Measurements from ENCODE around the gene TMEM238. TPM values are rescaled to one million over a fixed set of nuclear protein-coding genes. Genes with fewer than 3 reads are reported as not detected.

The TMEM238 gene
- total and polyA plus RNA-seq, 9 of the 15 experiments (the other 6 are each of a cell fraction or from before 2014, with no cell fraction given): 0.18 to 5.1 (median 1.3) TPM; not detected in 4

DNA sequence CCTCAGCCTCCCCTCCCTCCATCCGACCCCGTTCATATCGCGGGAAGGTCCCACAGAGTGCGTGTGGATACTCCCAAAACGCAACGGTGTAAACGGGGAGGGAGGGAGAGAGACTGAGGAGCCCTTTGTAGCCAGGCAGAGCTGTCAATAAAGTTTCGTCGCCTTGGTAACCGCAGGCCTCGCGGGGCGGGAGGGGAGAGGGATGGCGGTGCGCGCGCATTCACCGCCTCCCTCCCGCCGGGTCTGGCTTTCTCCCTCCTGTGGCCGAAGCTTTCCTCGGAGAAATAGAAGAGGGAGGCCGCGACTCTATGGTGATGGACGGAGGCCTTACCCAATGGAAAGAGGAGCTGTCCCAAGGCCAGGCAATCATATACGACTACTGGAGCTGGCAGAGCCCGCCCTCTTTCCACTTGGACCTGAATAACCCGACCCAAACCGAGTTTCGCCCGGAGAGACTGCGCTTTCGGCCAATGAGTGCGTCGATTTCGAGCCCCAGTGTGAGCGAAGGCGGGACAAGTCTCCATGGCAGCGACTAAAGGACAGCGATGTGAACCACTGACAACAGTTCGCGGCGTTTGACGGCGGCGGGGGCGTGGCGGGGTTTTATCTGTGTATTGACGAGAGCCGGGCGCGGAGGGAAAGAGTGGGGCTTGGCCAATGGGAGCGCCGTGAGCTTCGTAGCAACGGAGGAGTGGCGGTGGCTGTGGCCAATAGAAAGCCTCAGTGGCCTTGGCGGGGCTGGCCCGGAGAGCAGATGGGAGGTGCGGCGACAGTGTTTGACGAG is 44.8 kb downstream of the TMEM238 start, which contains the start of gene KMT5C (continued):
- TF ChIP-seq POLR2AphosphoS5 (IDR thresholded peaks at IDR 0.05; ENCODE audit: control insufficient read depth, insufficient read depth, low read depth, low read length) (0 out of 2 replicates have a peak, but pooled peaks have one; percentile 33), TGIF2 (CRISPR knock-in tag; IDR thresholded peaks at IDR 0.05) (no peak), FOSL1 (tag; conservative IDR thresholded peaks at IDR 0.05) (no peak), PKNOX1 (IDR thresholded peaks at IDR 0.05) (peak; percentile 100), MED1 (CRISPR knock-in tag; IDR thresholded peaks at IDR 0.05; ENCODE audit: borderline replicate concordance) (no peak), IRF2 (CRISPR knock-in tag; IDR thresholded peaks at IDR 0.05) (no peak), MTA3 (IDR thresholded peaks at IDR 0.05; ENCODE audit: borderline replicate concordance) (peak; percentile 92; the same call in 1 of the 2 replicates), POLR2G (IDR thresholded peaks at IDR 0.05; ENCODE audit: low read depth, low read length) (peak; percentile 88; the same call in 1 of the 2 replicates), YBX1 (IDR thresholded peaks at IDR 0.05) (no peak), ZNF766 (CRISPR knock-in tag; conservative IDR thresholded peaks at IDR 0.05) (no peak), ZBTB12 (CRISPR knock-in tag; IDR thresholded peaks at IDR 0.05) (peak; percentile 97), SAP30 (IDR thresholded peaks at IDR 0.05; ENCODE audit: borderline replicate concordance, insufficient read depth, low read depth, low read length, poor library complexity, severe bottlenecking) (no peak)
- TF ChIP-seq, protein P1, sequence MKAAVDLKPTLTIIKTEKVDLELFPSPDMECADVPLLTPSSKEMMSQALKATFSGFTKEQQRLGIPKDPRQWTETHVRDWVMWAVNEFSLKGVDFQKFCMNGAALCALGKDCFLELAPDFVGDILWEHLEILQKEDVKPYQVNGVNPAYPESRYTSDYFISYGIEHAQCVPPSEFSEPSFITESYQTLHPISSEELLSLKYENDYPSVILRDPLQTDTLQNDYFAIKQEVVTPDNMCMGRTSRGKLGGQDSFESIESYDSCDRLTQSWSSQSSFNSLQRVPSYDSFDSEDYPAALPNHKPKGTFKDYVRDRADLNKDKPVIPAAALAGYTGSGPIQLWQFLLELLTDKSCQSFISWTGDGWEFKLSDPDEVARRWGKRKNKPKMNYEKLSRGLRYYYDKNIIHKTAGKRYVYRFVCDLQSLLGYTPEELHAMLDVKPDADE (conservative IDR thresholded peaks at IDR 0.05; ENCODE audit: control insufficient read depth, low read depth, low read length): peak; percentile 48; the same call in 1 of the 2 replicates
- TF ChIP-seq, protein P2, sequence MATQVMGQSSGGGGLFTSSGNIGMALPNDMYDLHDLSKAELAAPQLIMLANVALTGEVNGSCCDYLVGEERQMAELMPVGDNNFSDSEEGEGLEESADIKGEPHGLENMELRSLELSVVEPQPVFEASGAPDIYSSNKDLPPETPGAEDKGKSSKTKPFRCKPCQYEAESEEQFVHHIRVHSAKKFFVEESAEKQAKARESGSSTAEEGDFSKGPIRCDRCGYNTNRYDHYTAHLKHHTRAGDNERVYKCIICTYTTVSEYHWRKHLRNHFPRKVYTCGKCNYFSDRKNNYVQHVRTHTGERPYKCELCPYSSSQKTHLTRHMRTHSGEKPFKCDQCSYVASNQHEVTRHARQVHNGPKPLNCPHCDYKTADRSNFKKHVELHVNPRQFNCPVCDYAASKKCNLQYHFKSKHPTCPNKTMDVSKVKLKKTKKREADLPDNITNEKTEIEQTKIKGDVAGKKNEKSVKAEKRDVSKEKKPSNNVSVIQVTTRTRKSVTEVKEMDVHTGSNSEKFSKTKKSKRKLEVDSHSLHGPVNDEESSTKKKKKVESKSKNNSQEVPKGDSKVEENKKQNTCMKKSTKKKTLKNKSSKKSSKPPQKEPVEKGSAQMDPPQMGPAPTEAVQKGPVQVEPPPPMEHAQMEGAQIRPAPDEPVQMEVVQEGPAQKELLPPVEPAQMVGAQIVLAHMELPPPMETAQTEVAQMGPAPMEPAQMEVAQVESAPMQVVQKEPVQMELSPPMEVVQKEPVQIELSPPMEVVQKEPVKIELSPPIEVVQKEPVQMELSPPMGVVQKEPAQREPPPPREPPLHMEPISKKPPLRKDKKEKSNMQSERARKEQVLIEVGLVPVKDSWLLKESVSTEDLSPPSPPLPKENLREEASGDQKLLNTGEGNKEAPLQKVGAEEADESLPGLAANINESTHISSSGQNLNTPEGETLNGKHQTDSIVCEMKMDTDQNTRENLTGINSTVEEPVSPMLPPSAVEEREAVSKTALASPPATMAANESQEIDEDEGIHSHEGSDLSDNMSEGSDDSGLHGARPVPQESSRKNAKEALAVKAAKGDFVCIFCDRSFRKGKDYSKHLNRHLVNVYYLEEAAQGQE (IDR thresholded peaks at IDR 0.05; ENCODE audit: borderline replicate concordance): peak; percentile 45; the same call in 1 of the 2 replicates
- TF ChIP-seq, protein P2 (CRISPR knock-in tag; IDR thresholded peaks at IDR 0.05; ENCODE audit: low read depth): no peak

Data from K562 (cell line).